ENCODE results near the gene RANBP3.
A peak's percentile ranks its signal among the peaks of the same experiment; 100 is the strongest.

RANBP3 gene

DNA sequence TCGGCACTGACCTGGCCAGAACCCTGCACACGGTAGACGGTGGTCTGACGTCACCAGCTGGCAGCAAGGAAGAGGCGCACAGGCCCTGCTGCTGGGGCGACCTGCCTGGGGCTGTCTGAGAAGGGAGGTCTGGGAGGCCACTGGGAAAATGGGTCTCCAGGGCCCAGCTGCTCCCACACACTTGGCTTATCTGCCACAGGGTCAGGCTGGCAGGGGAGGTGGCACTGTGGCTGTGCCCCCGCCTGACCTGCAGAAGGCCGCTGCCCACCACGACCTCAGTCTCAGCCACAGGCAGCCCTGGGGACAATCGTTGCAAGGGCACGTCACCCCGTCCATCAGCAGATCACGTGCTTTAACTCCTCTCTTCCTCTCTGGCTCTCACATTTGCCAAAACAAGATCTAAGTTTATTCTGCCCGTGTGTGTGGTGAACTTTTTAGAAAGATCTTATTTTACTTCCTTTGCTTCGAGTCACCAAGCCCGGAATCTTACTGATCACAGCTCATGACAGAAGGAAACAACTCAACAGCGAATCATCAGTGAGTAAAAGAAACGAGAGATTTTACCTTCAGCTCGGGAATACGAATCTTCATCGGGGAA, 45.2 kb upstream of the RANBP3 start:
- no peak overlapping the region for H3K27ac ChIP-seq (ENCODE audit: extremely low read depth, low read depth, low read length)
- H3K4me1 ChIP-seq (ENCODE audit: control insufficient read depth, insufficient read depth, low read length): no peaks in the 10 kb centered on the region
- no peak overlapping the region for H3K4me3 ChIP-seq (ENCODE audit: low read depth, low read length)
- CTCF ChIA-PET: interaction anchor here (0.6 to 3.7 kb wide), 41 partner anchors 9 to 436 kb away, joined by 3 to 146 read pairs (median 5); partner anchors contain the start of genes DUS3L, NRTN and RANBP3
- TF ChIP-seq ZNF558 (tag by site-specific recombination; IDR thresholded peaks at IDR 0.05) (no peak), SCRT2 (tag by site-specific recombination; IDR thresholded peaks at IDR 0.05) (no peak)
- TF ChIP-seq, protein P1, sequence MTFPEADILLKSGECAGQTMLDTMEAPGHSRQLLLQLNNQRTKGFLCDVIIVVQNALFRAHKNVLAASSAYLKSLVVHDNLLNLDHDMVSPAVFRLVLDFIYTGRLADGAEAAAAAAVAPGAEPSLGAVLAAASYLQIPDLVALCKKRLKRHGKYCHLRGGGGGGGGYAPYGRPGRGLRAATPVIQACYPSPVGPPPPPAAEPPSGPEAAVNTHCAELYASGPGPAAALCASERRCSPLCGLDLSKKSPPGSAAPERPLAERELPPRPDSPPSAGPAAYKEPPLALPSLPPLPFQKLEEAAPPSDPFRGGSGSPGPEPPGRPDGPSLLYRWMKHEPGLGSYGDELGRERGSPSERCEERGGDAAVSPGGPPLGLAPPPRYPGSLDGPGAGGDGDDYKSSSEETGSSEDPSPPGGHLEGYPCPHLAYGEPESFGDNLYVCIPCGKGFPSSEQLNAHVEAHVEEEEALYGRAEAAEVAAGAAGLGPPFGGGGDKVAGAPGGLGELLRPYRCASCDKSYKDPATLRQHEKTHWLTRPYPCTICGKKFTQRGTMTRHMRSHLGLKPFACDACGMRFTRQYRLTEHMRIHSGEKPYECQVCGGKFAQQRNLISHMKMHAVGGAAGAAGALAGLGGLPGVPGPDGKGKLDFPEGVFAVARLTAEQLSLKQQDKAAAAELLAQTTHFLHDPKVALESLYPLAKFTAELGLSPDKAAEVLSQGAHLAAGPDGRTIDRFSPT (tag by site-specific recombination; IDR thresholded peaks at IDR 0.05): peak; percentile 41; the same call in 1 of the 2 replicates
- H3K36me3 ChIP-seq (ENCODE audit: control insufficient read depth in 2 of 2, insufficient read depth in 1 of 2, low read length in 2 of 2): no peaks in the 10 kb centered on the region
- POLR2A ChIA-PET: interaction anchor here (0.6 to 1.2 kb wide), 2 partner anchors 219 to 475 kb away, joined by 4 read pairs; no protein-coding TSS in a partner anchor
- no peaks in the 10 kb centered on the region for H3K9me3 ChIP-seq (ENCODE audit: control insufficient read depth, insufficient read depth, low read depth, low read length)

DNA sequence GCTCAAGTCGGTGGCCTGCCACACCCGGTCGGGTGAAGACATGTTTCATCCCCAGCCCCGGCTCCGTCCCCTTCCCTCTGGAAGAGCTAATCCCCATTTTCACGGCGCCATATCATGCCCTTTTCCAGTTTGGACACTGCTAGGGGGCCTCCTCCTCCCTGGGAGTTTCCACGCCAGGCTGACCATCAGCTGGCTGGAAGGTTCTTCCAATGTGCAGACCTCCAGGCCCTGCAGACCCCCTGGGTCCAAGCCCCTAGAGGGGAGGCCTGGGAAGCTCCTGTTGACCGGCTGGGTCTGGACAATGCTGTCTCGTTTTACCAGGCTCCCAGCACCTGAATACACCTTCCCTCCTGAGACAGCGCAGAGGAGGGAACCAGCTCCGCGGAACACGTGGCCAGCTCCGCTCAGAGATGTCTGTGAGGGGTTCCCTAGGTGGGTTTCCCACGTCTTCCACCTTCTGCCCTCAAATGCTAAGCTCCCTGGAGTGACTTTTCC, 44.7 kb upstream of the RANBP3 start:
- Histone ChIP-seq H3K4me1 (ENCODE audit: control insufficient read depth, insufficient read depth, low read length) (no peaks in the 10 kb centered on the region), H3K27ac (ENCODE audit: extremely low read depth, low read depth, low read length) (no peak overlapping the region), H3K9me3 (ENCODE audit: control insufficient read depth, insufficient read depth, low read depth, low read length) (no peaks in the 10 kb centered on the region), H3K36me3 (ENCODE audit: control insufficient read depth in 2 of 2, insufficient read depth in 1 of 2, low read length in 2 of 2) (no peaks in the 10 kb centered on the region), H3K4me3 (ENCODE audit: low read depth, low read length) (no peak overlapping the region)
- ChIA-PET POLR2A (interaction anchor here (1.1 to 1.2 kb wide), 4 partner anchors 33 to 333 kb away, joined by 3 to 4 read pairs (median 4); partner anchors contain the start of gene RPL36), CTCF (interaction anchor here (0.6 to 3.7 kb wide), 49 partner anchors 8 to 879 kb away, joined by 3 to 146 read pairs (median 4); partner anchors contain the start of genes CAPS, DUS3L, NRTN and RANBP3)
- TF ChIP-seq ZNF658 (tag by site-specific recombination; IDR thresholded peaks at IDR 0.05) (no peak), ZNF600 (tag by site-specific recombination; IDR thresholded peaks at IDR 0.05) (0 out of 2 replicates have a peak, but pooled peaks have one; percentile 2), ZNF341 (tag by site-specific recombination; IDR thresholded peaks at IDR 0.05; ENCODE audit: low read depth) (no peak), TRIM28 (IDR thresholded peaks at IDR 0.05; ENCODE audit: borderline replicate concordance, low read length) (no peak), ZNF114 (tag by site-specific recombination; IDR thresholded peaks at IDR 0.05) (no peak), ZNF777 (tag by site-specific recombination; IDR thresholded peaks at IDR 0.05; ENCODE audit: borderline replicate concordance) (no peak), ZNF2 (tag by site-specific recombination; IDR thresholded peaks at IDR 0.05) (0 out of 2 replicates have a peak, but pooled peaks have one; percentile 5), GLIS2 (tag by site-specific recombination; IDR thresholded peaks at IDR 0.05) (peak; percentile 54; the same call in 1 of the 2 replicates), ZNF677 (tag by site-specific recombination; IDR thresholded peaks at IDR 0.05) (no peak), ZNF76 (tag by site-specific recombination; IDR thresholded peaks at IDR 0.05; ENCODE audit: borderline replicate concordance, low read depth) (no peak), ZNF223 (tag by site-specific recombination; IDR thresholded peaks at IDR 0.05) (no peak), ZNF311 (tag by site-specific recombination; IDR thresholded peaks at IDR 0.05; ENCODE audit: borderline replicate concordance) (no peak), OSR2 (tag by site-specific recombination; IDR thresholded peaks at IDR 0.05) (no peak)

DNA sequence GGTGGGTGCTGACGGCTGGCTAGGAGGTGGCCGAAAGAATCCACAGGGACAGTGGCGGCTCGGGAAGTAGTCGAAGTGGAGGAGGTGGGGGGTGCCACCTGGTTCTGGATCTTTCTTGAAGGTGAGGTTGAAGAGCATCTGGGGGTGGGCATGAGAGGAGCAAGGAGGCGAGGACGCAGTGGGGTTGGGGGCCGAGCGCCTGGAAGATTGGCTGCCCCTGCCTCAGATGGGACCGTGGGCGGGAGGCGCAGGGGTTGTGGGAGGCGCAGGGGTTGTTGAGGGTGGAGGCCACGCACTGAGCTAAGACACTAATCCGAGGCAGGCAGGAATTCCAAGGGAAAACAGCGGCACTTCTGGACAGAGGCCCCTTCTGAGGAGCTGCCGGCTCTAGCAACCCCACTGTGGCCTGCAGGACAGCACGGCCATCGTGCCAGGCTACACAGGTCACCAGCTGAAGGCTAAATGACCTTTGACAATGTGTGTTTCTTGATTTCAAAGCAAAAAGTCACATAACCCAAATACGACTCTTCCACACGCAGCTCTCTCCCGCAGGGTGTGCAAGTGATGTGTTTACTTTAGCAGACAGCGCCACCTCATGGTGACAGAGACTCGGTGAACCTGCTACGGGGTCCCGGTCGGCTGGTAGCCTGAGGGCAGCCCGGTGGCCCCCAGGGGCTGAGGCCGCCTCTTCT, 44.1 kb upstream of the RANBP3 start:
- Histone ChIP-seq H3K27ac (ENCODE audit: extremely low read depth, low read depth, low read length) (no peak overlapping the region), H3K4me1 (ENCODE audit: control insufficient read depth, insufficient read depth, low read length) (no peaks in the 10 kb centered on the region), H3K4me3 (ENCODE audit: low read depth, low read length) (no peak overlapping the region), H3K9me3 (ENCODE audit: control insufficient read depth, insufficient read depth, low read depth, low read length) (no peaks in the 10 kb centered on the region), H3K36me3 (ENCODE audit: control insufficient read depth in 2 of 2, insufficient read depth in 1 of 2, low read length in 2 of 2) (no peaks in the 10 kb centered on the region)
- ChIA-PET CTCF (interaction anchor here (0.6 to 3.7 kb wide), 41 partner anchors 8 to 878 kb away, joined by 3 to 146 read pairs (median 5); partner anchors contain the start of genes CAPS, DUS3L, NRTN and RANBP3), POLR2A (interaction anchor here (1.1 to 1.2 kb wide), 4 partner anchors 32 to 332 kb away, joined by 3 to 4 read pairs (median 4); partner anchors contain the start of gene RPL36)
- TF ChIP-seq ZNF660 (tag by site-specific recombination; IDR thresholded peaks at IDR 0.05) (0 out of 2 replicates have a peak, but pooled peaks have one; percentile 22), ZXDB (tag by site-specific recombination; IDR thresholded peaks at IDR 0.05) (0 out of 2 replicates have a peak, but pooled peaks have one; percentile 36), PRDM1 (tag by site-specific recombination; IDR thresholded peaks at IDR 0.05) (peak; percentile 82), ZNF214 (tag by site-specific recombination; IDR thresholded peaks at IDR 0.05; ENCODE audit: borderline replicate concordance) (no peak), ZNF654 (tag by site-specific recombination; IDR thresholded peaks at IDR 0.05; ENCODE audit: low read depth) (peak; percentile 98), ZEB2 (tag by site-specific recombination; IDR thresholded peaks at IDR 0.05) (peak; percentile 19; the same call in 1 of the 2 replicates), ZNF2 (tag by site-specific recombination; IDR thresholded peaks at IDR 0.05) (peak; percentile 50; the same call in 1 of the 2 replicates), ZFHX2 (tag by site-specific recombination; conservative IDR thresholded peaks at IDR 0.05) (peak; percentile 74)
- TF ChIP-seq, protein P2, sequence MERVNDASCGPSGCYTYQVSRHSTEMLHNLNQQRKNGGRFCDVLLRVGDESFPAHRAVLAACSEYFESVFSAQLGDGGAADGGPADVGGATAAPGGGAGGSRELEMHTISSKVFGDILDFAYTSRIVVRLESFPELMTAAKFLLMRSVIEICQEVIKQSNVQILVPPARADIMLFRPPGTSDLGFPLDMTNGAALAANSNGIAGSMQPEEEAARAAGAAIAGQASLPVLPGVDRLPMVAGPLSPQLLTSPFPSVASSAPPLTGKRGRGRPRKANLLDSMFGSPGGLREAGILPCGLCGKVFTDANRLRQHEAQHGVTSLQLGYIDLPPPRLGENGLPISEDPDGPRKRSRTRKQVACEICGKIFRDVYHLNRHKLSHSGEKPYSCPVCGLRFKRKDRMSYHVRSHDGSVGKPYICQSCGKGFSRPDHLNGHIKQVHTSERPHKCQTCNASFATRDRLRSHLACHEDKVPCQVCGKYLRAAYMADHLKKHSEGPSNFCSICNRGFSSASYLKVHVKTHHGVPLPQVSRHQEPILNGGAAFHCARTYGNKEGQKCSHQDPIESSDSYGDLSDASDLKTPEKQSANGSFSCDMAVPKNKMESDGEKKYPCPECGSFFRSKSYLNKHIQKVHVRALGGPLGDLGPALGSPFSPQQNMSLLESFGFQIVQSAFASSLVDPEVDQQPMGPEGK (tag by site-specific recombination; IDR thresholded peaks at IDR 0.05): 0 out of 2 replicates have a peak, but pooled peaks have one; percentile 51
- TF ChIP-seq, protein P3, sequence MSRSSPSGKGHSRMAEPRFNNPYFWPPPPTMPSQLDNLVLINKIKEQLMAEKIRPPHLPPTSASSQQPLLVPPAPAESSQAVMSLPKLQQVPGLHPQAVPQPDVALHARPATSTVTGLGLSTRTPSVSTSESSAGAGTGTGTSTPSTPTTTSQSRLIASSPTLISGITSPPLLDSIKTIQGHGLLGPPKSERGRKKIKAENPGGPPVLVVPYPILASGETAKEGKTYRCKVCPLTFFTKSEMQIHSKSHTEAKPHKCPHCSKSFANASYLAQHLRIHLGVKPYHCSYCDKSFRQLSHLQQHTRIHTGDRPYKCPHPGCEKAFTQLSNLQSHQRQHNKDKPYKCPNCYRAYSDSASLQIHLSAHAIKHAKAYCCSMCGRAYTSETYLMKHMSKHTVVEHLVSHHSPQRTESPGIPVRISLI (tag by site-specific recombination; IDR thresholded peaks at IDR 0.05): no peak
